ENCODE data around the gene CSF2RB.

- TF ChIP-seq POLR2A (IDR thresholded peaks at IDR 0.05; ENCODE audit: low read length), result no peak
- TF ChIP-seq GATA1 (IDR thresholded peaks at IDR 0.05; ENCODE audit: low read depth, low read length), result no peak
Observed at GRCh38 chr22:36870250-36870649, 43.2 kb upstream of the CSF2RB start.
